Motor neuron (in vitro differentiated cells): ENCODE data around the gene PRMT7. TPM values are rescaled to one million over a fixed set of nuclear protein-coding genes. Genes with fewer than 3 reads are reported as not detected.

Experiments used
- ATAC-seq, 8 experiments: fragments of 200-7000 bp; cut with Tn5 transposase; replicated peaks in 6 of 8; 2 replicates each; pipeline ENCODE4 v1.8.0; 2021; ENCODE audit warnings: mild to moderate bottlenecking in 8 of 8, moderate library complexity in 8 of 8
- H3K27ac ChIP-seq, 2 donors: fragments of 250-450 bp; sonication (Bioruptor Pico); 2 replicates each; pipeline ENCODE4 v1.9.0; 2021; ENCODE audit warnings: antibody characterized with exemption in 2 of 2, mild to moderate bottlenecking in 2 of 2, moderate library complexity in 1 of 2
- H3K4me1 ChIP-seq, 2 donors: fragments of 250-450 bp; sonication (Bioruptor Pico); replicated peaks in 1 of 2; 2 replicates each; pipeline ENCODE4 v1.6.1; 2021; ENCODE audit warnings: antibody characterized with exemption in 2 of 2, mild to moderate bottlenecking in 2 of 2, moderate library complexity in 1 of 2
- H3K4me3 ChIP-seq, 5 donors: fragments of 250-450 bp; sonication (Bioruptor Pico); 2 replicates each; pipeline ENCODE4 v1.9.0; 2021; ENCODE audit warnings: antibody characterized with exemption in 5 of 5, mild to moderate bottlenecking in 5 of 5, moderate library complexity in 4 of 5
- WGBS, 10 experiments: fragments of 450-650 bp; shearing (Covaris generic); methylation state at CpG; one replicate each; pipeline ENCODE4 v1.0.0; 2022; 5-methylcytosine and 5-hydroxymethylcytosine counted together
- in situ Hi-C, 9 experiments: fragments of 400-800 bp; cut with MboI; loops; one replicate each; pipeline ENCODE4 v1.15.0; 2021; ENCODE audit warnings: low sequenced_read_pairs in 9 of 9, low pct_unique_long_range_greater_than_20kb in 2 of 9; ENCODE audit not compliant: unreplicated experiment in 9 of 9
- total RNA-seq, 8 experiments: library from RNA; unstranded; fragments of 300-600 nt; gene quantifications; 2 replicates each; pipeline versions ENCODE4 v1.2.3 to v1.2.4, GENCODE V29; 2022

PRMT7 gene
- total RNA-seq, 8 experiments from 2014 or later = 28.3 to 76.4 (median 37.3) TPM

GRCh38 chr16:68374961-68375660 is 64.3 kb downstream of the PRMT7 start:
- Histone ChIP-seq H3K4me3 (no peak overlapping the region), H3K27ac (no peak overlapping the region), H3K4me1 (peaks cover 0 to 13% of the 10 kb centered on the region in 2 donors)
- ATAC-seq = peak; percentile 4 to 73 (median 38)
- 30 to 100% (median 85%) methylated on average over 2 to 3 of the region's 9 CpGs; no CpG with 5 or more reads in 6 of the 10 experiments for WGBS, 10 experiments
- in situ Hi-C loops = loop anchor here in 2 of 9 experiments (25.0 kb wide), 1 partner anchor 137 kb away; no protein-coding TSS in a partner anchor

DNA sequence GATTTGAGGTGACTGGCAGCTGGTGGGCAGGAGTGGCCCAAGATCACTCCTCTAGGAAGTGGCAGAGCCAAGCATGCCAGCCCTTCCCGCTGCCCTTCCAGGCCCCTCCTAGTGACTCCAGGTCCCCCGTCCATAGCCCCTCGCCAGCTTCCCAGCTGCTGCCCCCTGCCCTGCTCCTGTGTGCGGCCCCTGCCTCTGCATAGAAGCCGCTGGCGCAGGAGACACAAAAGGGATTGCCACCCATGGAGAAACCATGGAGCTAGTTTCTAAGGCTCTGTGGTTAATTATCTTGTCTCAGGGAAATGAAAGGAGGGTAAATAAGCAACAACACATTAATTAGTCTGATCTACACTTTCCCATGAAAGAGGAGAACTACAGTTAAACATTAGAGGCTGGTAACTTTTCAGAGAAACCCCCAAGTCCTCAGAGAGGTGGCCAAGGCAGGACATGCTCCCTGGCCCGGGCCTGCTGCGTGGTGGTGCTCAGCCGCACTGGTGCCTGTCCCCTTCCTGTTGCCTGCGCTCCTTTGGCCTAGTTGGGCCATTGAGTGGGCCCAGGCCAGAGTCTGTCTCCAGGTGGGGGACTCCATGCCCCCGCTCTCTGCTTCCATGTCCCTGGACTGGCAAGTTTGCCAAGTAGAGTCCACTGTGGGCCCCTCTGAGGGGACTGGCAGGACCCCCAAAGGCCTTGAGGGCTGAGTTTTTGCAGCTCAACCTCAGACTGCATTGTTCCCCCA is 65.2 kb downstream of the PRMT7 start:
- Histone ChIP-seq H3K4me1 (peaks cover 0 to 13% of the 10 kb centered on the region in 2 donors), H3K4me3 (no peak overlapping the region), H3K27ac (no peak overlapping the region)
- in situ Hi-C loops = loop anchor here in 2 of 9 experiments (25.0 kb wide), 1 partner anchor 136 kb away; no protein-coding TSS in a partner anchor
- ATAC-seq = peak in 2 of 8 experiments; percentile 23 to 48
- WGBS, 10 experiments = 42 to 90% (median 70%) methylated on average over 2 of the region's 11 CpGs; no CpG with 5 or more reads in 7 of the 10 experiments

DNA sequence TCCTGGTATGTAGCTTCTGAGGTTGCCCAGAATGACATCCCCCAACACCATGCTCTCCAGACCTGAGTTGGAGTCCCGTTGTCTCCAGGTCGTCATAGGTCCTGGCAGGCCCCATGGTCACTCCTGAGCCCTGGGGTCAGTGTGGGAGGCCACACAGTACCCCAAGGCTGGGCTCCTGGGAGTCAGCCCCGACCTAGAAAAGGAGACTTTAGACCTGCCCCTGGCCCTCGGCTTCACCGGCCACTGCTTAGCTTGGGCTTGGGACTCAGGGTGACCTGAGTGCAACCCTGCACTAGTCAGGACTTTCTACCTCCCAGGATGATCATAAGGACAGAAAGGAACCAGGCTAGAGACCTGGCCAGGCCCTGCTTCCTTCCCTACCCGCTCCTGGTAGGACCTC is 65.8 kb downstream of the PRMT7 start:
- peaks cover 0 to 13% of the 10 kb centered on the region in 2 donors for H3K4me1 ChIP-seq

DNA sequence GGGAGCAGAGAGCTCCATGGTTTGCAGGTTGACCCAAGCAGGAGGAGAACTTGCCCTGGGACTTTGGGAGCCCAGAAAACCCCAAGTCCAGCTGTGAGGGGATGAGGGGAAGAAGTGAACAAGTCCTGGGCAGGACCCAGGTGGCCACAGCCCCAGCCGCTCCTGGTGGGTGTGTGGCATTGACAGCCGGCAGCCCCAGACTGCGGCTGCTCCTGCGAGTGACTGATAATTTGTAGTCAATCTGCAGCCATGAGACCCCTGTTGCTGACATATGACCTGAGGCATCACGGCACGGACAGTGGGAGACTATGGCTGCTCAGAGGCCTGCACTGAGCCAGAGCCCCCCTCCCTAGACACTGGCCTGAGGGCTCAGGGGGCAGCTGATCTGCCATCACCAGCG is 66.4 kb downstream of the PRMT7 start:
- no peak overlapping the region for H3K27ac ChIP-seq
- 100% methylated on average over 1 to 2 of the region's 7 CpGs; no CpG with 5 or more reads in 7 of the 10 experiments for WGBS, 10 experiments
- ATAC-seq = no peak
- in situ Hi-C loops = loop anchor here in 2 of 9 experiments (25.0 kb wide), 1 partner anchor 135 kb away; no protein-coding TSS in a partner anchor
- no peak overlapping the region for H3K4me3 ChIP-seq
- peaks cover 0 to 13% of the 10 kb centered on the region in 2 donors for H3K4me1 ChIP-seq

More for the DNA sequence above, 65.8 kb downstream of the PRMT7 start:
- WGBS, 10 experiments = 0 to 100% (median 83%) methylated on average over 1 to 5 of the region's 6 CpGs; no CpG with 5 or more reads in 3 of the 10 experiments
- H3K27ac ChIP-seq = no peak overlapping the region
- in situ Hi-C loops = loop anchor here in 2 of 9 experiments (25.0 kb wide), 1 partner anchor 136 kb away; no protein-coding TSS in a partner anchor
- H3K4me3 ChIP-seq = no peak overlapping the region
- ATAC-seq = no peak

DNA sequence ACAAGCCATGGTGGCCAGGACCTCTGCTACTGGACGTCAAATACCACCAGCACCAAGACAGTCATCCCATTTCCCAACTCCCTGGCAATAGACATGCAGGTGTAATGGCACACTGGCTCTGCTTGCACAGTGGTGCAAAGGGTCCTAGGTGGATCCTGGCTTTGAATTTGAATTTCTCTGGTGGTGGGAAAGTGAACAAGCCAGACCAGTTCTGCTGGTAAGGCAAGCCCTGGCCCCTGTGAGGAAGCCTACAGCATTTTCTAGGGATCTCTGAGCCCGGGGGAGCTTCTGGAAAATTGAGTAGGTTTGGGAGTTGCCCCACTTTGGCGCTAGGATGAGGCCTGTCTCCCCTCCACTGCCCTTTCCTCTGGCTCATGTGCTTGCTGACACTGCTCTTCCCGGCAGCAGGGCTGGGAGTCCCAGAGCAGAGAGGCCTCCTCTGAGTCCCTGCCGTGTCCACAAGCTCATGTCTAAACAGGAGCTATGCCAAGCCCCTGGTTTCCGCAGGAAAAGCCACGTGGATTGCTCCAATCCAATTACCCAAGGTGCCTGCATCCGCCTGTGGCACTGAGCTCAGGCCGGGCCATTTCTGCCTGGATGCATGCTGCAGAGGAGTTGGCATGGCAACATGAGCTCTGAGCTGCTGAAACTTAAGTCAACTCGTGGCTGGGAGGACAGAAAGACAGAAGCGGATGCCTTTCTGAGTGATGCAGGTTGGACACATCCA is 67.0 kb downstream of the PRMT7 start:
- in situ Hi-C loops = loop anchor here in 2 of 9 experiments (25.0 kb wide), 1 partner anchor 134 kb away; no protein-coding TSS in a partner anchor
- ATAC-seq = peak in 5 of 8 experiments; percentile 20 to 77 (median 43)
- Histone ChIP-seq H3K4me1 (peaks cover 0 to 13% of the 10 kb centered on the region in 2 donors), H3K27ac (no peak overlapping the region), H3K4me3 (no peak overlapping the region)
- 46 to 70% (median 59%) methylated on average over 4 to 7 of the region's 11 CpGs; no CpG with 5 or more reads in 6 of the 10 experiments for WGBS, 10 experiments

DNA sequence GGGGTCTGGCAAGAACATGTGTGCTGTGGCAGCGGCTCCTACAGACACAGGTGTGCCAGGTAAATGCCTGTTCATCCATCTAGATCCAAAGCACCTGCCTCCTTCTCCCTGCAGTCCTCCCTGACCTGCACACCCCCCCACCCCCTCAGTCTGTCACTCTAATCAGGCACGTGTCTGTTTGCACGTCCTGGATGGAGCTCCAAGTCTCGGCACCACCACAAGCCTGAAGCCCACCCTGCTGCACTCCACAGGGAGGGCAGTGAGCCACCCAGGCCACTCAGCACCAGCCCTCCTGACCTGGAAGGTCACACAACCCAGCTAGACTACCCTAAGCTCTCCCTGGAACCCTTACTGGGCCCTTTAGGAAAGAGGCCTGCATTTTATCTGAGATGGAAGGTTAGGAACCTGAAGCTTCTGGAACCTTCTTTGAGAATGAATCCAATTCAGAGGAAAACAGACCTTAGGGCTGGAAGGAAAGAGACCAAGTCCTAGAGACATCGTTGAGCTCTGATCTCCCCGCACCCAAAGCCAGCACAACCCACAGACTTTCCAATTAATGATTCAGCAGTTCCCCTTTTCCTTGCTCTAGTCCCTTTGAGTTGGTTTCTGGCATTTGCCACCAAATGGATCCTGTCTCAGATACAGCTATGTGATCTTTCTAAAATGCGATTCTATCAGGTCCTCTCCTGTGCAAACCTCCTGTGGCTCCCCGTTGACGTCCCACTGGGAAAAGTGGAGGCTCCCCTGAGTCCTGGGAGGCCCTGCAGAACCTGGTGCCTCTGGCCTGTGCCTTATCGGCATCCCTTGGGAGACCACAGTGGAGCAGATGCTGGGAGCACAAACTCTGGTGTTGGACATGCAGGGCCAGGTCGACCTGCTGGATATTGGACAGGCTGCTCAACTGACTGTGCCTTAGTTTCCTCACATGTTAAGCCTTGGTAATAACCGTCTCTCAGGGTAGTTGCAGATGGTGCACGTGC is 67.9 kb downstream of the PRMT7 start:
- Histone ChIP-seq H3K4me1 (peaks cover 0 to 13% of the 10 kb centered on the region in 2 donors), H3K4me3 (no peak overlapping the region), H3K27ac (no peak overlapping the region)
- in situ Hi-C loops = loop anchor here in 2 of 9 experiments (25.0 kb wide), 1 partner anchor 134 kb away; no protein-coding TSS in a partner anchor
- WGBS, 10 experiments = 50 to 100% (median 90%) methylated on average over 2 to 9 of the region's 13 CpGs; no CpG with 5 or more reads in 1 of the 10 experiments
- no peak for ATAC-seq

GRCh38 chr16:68379472-68380347 is 68.9 kb downstream of the PRMT7 start:
- WGBS, 10 experiments = 49 to 100% (median 94%) methylated on average over 1 to 6 of the region's 18 CpGs; no CpG with 5 or more reads in 5 of the 10 experiments
- Histone ChIP-seq H3K27ac (no peak overlapping the region), H3K4me3 (no peak overlapping the region), H3K4me1 (peaks cover 0 to 19% of the 10 kb centered on the region in 2 donors)
- in situ Hi-C loops = loop anchor here in 2 of 9 experiments (25.0 kb wide), 1 partner anchor 133 kb away; no protein-coding TSS in a partner anchor
- ATAC-seq = no peak

DNA sequence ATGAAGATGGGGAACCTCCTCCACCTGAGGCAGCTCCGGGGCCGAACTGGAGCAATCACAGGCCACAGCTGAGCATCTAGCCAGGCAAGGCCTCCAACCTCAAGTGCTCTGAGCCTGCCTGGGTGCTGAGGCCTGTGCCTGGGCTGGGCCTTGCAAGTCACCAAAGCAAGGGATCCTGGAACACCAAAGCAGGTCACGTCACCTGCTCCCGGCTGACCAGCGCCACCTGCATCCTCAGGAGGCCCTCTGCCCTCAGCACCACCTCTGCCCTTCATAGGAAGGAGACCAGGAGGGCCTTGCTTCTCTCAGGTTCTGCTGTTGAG is 69.5 kb downstream of the PRMT7 start:
- Histone ChIP-seq H3K4me1 (peaks cover 0 to 16% of the 10 kb centered on the region in 2 donors), H3K27ac (no peak overlapping the region), H3K4me3 (no peak overlapping the region)
- no peak for ATAC-seq
- in situ Hi-C loops = loop anchor here in 2 of 9 experiments (25.0 kb wide), 1 partner anchor 132 kb away; no protein-coding TSS in a partner anchor
- WGBS, 10 experiments = 90% methylated on average over 2 of the region's 5 CpGs; no CpG with 5 or more reads in 9 of the 10 experiments

- no peak for ATAC-seq
- in situ Hi-C loops = loop anchor here in 2 of 9 experiments (25.0 kb wide), 1 partner anchor 131 kb away; no protein-coding TSS in a partner anchor
- Histone ChIP-seq H3K4me3 (no peak overlapping the region), H3K27ac (no peak overlapping the region), H3K4me1 (peaks cover 0 to 11% of the 10 kb centered on the region in 2 donors)
- 0 to 100% (median 87%) methylated on average over 1 to 9 of the region's 10 CpGs; no CpG with 5 or more reads in 1 of the 10 experiments for WGBS, 10 experiments
These were observed 70.0 kb downstream of the PRMT7 start for GRCh38 chr16:68380676-68381362.

- in situ Hi-C loops = loop anchor here in 2 of 9 experiments (25.0 kb wide), 1 partner anchor 131 kb away; no protein-coding TSS in a partner anchor
- WGBS, 10 experiments = 70 to 100% (median 83%) methylated on average over 1 to 7 of the region's 7 CpGs; no CpG with 5 or more reads in 3 of the 10 experiments
These were observed 70.5 kb downstream of the PRMT7 start for GRCh38 chr16:68381363-68381724.

More at GRCh38 chr16:68381363-68381724, 70.5 kb downstream of the PRMT7 start:
- H3K27ac ChIP-seq = no peak overlapping the region
- no peak overlapping the region for H3K4me3 ChIP-seq
- no peak for ATAC-seq
- H3K4me1 ChIP-seq = peaks cover 0 to 10% of the 10 kb centered on the region in 2 donors
